Left ventricle myocardium inferior (tissue), 1 donor: ENCODE measurements around the gene EXO1. TPM values are rescaled to one million over a fixed set of nuclear protein-coding genes. Genes with fewer than 3 reads are reported as not detected.
"Not testable (repeated sequence)": the region's sequence is repeated elsewhere in the genome, so short reads cannot be mapped to it uniquely, and the experiment has no call there.

Source experiments
- DNase-seq: peaks from one replicate; pipeline ENCODE4 v3.0.0-alpha.2; 2020
- H3K27ac ChIP-seq: fragments of 200-600 bp; replicated peaks from 2 replicates; pipeline ENCODE4 v1.8.0; 2021
- H3K27me3 ChIP-seq: fragments of 200-600 bp; 2 replicates; pipeline ENCODE4 v1.8.0; 2021; ENCODE audit warnings: low read depth
- H3K36me3 ChIP-seq: fragments of 200-600 bp; 2 replicates; pipeline ENCODE4 v1.8.0; 2021
- H3K4me1 ChIP-seq: fragments of 200-600 bp; 2 replicates; pipeline ENCODE4 v1.8.0; 2021
- H3K4me3 ChIP-seq: fragments of 200-600 bp; 2 replicates; pipeline ENCODE4 v1.8.0; 2021; ENCODE audit warnings: mild to moderate bottlenecking, moderate library complexity
- H3K9me3 ChIP-seq: fragments of 200-600 bp; replicated peaks from 2 replicates; pipeline ENCODE4 v1.8.0; 2021
- intact Hi-C: fragments of 100-400 bp; cut with micrococcal nuclease; formaldehyde crosslinking; loops from one replicate; pipeline ENCODE4 v1.11.0; 2022
- total RNA-seq: library from RNA; stranded (reverse); fragmentation: NEBNext Ultra II Directional; extraction: Animal tissue kit (Norgen Biotek cat#: 25700); gene quantifications from one replicate; pipeline ENCODE4 v1.2.1, GENCODE V29; 2021
- TF ChIP-seq, protein P1 (sequence below): fragments of 200-600 bp; IDR thresholded peaks from 2 replicates; pipeline ENCODE4 v1.8.0; 2021; ENCODE audit warnings: antibody characterized with exemption, mild to moderate bottlenecking, borderline replicate concordance
- donor health status: DM: no; HTN: yes; CAD: no; lungs with severe emphysema.

Gene EXO1
- total RNA-seq, 1 donor from 2014 or later: 0.44 TPM

DNA sequence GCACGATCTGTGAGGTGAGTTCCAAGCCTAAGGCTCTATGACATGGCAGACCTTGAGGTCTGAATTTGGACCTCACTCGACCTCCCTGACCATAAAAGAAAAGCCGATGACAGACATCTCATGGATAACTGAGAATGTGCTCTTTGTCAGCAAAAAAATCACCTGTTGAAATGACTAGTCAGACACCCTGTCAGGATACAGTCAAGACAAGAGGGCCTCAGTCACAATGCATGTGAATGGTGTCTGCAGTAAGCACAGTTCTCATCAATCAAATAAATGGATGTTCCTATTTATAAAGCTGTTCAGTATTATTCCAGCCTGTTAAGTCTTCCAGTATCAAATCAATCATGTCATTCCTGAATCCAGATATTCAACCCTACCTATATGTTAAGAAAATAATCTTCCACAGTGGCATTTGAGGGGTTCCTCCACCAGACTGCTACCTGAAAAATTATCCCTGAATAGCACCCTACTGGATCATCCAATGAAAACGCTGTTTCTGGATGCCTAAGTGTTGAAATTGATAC is 28.6 kb upstream of the EXO1 start:
- H3K9me3 ChIP-seq: no peaks in the 10 kb centered on the region
- intact Hi-C loops: loop anchor here (10.0 kb wide), 1 partner anchor 215 kb away; no protein-coding TSS in a partner anchor
- H3K4me3 ChIP-seq: no peak overlapping the region
- TF ChIP-seq, protein P1, sequence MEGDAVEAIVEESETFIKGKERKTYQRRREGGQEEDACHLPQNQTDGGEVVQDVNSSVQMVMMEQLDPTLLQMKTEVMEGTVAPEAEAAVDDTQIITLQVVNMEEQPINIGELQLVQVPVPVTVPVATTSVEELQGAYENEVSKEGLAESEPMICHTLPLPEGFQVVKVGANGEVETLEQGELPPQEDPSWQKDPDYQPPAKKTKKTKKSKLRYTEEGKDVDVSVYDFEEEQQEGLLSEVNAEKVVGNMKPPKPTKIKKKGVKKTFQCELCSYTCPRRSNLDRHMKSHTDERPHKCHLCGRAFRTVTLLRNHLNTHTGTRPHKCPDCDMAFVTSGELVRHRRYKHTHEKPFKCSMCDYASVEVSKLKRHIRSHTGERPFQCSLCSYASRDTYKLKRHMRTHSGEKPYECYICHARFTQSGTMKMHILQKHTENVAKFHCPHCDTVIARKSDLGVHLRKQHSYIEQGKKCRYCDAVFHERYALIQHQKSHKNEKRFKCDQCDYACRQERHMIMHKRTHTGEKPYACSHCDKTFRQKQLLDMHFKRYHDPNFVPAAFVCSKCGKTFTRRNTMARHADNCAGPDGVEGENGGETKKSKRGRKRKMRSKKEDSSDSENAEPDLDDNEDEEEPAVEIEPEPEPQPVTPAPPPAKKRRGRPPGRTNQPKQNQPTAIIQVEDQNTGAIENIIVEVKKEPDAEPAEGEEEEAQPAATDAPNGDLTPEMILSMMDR: no peak
- DNase-seq: no peak
- H3K4me1 ChIP-seq: no peaks in the 10 kb centered on the region
- H3K27ac ChIP-seq: no peak overlapping the region
- no peaks in the 10 kb centered on the region for H3K36me3 ChIP-seq
- no peaks in the 10 kb centered on the region for H3K27me3 ChIP-seq

DNA sequence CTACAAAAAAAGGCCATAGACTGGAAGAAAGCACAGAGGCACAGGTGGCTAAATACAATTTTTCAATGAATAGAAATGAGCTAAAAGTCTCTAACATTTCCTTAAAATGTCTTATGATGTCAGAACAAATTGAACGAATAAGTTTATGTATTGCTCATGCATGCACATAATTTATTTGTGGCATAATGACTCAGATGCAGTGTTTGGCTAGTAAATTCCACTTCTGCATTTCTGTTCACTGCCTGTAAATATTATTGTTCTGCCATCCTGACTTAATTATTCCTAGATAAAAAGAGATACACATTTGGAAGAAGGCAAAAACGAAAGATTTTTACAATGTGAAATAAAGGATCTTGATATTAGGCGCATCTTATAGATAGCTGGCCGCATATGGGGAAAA is 26.6 kb upstream of the EXO1 start:
- peaks cover 3% of the 10 kb centered on the region for H3K4me1 ChIP-seq
- no peaks in the 10 kb centered on the region for H3K27me3 ChIP-seq
- H3K9me3 ChIP-seq: no peaks in the 10 kb centered on the region
- DNase-seq: no peak
- H3K36me3 ChIP-seq: no peaks in the 10 kb centered on the region
- intact Hi-C loops: no loop called here
- H3K4me3 ChIP-seq: no peak overlapping the region
- no peak overlapping the region for H3K27ac ChIP-seq
- TF ChIP-seq, protein P1: no peak

DNA sequence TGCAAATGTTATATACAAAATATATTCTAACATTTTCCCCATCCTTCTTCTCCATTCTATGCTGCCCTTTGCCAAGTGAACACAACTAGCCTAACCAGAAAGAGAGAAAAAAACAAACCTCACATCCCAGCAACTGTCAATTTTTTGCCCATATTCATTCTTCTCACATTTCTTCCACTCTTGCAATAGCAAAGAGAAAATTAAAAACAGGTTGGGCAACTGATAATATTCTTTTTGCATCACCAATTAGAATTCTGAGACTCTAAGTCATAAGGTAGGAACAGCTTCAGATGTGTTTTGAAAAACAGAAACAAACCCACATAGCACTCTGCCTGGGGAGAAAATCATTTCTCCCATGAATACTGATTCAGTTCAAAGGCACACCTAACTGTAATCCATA is 25.2 kb upstream of the EXO1 start:
- H3K4me1 ChIP-seq: peaks cover 3% of the 10 kb centered on the region
- H3K27ac ChIP-seq: no peak overlapping the region
- H3K36me3 ChIP-seq: no peaks in the 10 kb centered on the region
- TF ChIP-seq, protein P1: no peak
- H3K4me3 ChIP-seq: no peak overlapping the region
- DNase-seq: no peak
- H3K9me3 ChIP-seq: no peaks in the 10 kb centered on the region
- no peaks in the 10 kb centered on the region for H3K27me3 ChIP-seq
- intact Hi-C loops: no loop called here

DNA sequence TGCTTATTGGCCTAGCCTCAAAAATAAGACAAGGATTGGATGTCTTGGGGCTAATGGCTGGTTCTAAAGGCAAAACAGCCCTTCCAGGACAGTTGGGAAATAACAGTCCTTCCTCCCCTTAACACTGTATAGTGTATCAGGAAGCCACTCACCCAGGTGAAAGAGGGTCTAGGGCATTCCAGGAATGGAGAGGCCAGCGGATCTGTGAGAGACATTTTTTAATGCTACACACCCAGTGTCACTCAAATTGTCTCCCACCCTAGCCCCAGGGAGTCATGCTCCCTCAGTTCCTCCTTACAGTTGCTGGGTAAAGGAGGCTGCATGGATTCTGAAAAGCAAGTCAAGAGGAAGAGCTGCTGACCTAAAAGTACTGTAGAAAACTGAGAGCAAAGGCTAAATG is 24.1 kb upstream of the EXO1 start:
- peaks cover 6% of the 10 kb centered on the region for H3K4me1 ChIP-seq
- TF ChIP-seq, protein P1: no peak
- no peaks in the 10 kb centered on the region for H3K27me3 ChIP-seq
- no peak overlapping the region for H3K27ac ChIP-seq
- intact Hi-C loops: no loop called here
- no peak for DNase-seq
- no peaks in the 10 kb centered on the region for H3K9me3 ChIP-seq
- no peaks in the 10 kb centered on the region for H3K36me3 ChIP-seq
- no peak overlapping the region for H3K4me3 ChIP-seq

DNA sequence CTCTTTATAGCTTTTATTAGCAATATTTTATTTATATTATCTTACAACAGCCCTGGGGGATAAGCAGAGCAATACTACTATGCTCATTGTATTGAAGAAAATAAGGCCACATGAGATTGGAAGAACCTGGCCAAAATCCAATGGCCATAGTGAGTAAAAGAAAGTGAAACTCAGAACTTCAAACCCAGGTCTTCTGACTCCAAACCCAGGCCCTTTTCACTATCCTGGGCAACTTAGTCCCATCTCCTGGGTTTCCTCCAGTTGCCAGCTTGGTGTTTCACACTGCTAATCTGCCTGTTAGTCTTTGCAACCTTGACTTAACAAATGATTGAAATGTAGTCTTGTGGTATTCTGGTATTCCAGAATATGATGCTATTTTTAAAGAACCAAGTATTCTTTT is 22.4 kb upstream of the EXO1 start:
- no peak for DNase-seq
- Histone ChIP-seq H3K4me1 (peaks cover 6% of the 10 kb centered on the region), H3K27ac (no peak overlapping the region), H3K4me3 (no peak overlapping the region), H3K36me3 (no peaks in the 10 kb centered on the region), H3K9me3 (no peaks in the 10 kb centered on the region), H3K27me3 (no peaks in the 10 kb centered on the region)
- TF ChIP-seq, protein P1: no peak
- intact Hi-C loops: no loop called here

GRCh38 chr1:241826613-241827012 is 21.4 kb upstream of the EXO1 start:
- H3K27ac ChIP-seq, H3K9me3 ChIP-seq, H3K4me3 ChIP-seq, H3K36me3 ChIP-seq, H3K27me3 ChIP-seq, intact Hi-C loops, H3K4me1 ChIP-seq, DNase-seq: not testable (repeated sequence)
